Raji (cell line): ENCODE measurements around the gene DEFB112.

Source experiments
- POLR2A ChIP-seq: IDR thresholded peaks from 2 replicates; pipeline ENCODE4 v1.6.1; 2011; ENCODE audit warnings: low read depth, low read length, control low read depth; ENCODE audit not compliant: insufficient read depth

The DEFB112 gene, protein sequence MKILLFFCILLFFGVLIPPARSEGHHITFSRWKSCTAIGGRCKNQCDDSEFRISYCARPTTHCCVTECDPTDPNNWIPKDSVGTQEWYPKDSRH

DNA sequence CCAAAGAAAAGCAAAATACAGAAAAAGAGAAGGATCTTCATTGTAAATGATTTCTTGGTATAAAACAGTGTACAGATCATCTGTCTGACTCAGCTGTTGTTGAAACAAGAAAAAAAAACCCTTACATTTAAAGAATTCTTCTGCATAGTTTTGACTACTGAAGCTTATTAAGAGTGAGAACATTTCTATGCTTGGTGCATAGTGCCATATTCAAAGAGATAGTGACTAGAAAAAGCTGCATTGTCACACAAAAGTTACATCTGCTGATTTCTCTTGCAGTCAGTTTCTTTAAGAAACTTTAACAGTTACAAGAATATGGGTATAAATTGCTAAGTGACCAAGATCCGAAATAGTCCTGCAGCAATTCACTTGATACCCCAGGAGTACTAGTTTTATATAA is at the start of gene DEFB112:
DEFB112 (minus strand) TSS at position 101 of the 400 bp plus-strand sequence; CDS start at position 41, 60 bp downstream.
- TF ChIP-seq POLR2A, result no peak

DNA sequence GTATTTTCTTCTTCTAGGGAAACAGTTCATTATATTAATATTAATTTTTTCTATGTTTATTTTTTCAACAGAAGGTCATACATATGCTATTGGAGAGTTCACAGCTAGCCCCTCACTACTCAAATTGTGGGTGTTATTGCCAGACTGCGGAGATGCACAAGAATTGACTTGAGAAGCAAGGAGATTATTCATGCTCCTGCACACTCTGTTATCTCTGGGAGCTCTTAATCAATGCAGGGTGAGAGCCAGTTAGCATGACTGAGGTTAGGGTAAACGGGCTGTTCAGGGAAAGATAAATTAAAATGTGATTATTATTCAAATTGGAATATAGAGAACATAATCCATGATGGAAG is 48.9 kb upstream of the DEFB112 start:
- no peak for TF ChIP-seq POLR2A

DNA sequence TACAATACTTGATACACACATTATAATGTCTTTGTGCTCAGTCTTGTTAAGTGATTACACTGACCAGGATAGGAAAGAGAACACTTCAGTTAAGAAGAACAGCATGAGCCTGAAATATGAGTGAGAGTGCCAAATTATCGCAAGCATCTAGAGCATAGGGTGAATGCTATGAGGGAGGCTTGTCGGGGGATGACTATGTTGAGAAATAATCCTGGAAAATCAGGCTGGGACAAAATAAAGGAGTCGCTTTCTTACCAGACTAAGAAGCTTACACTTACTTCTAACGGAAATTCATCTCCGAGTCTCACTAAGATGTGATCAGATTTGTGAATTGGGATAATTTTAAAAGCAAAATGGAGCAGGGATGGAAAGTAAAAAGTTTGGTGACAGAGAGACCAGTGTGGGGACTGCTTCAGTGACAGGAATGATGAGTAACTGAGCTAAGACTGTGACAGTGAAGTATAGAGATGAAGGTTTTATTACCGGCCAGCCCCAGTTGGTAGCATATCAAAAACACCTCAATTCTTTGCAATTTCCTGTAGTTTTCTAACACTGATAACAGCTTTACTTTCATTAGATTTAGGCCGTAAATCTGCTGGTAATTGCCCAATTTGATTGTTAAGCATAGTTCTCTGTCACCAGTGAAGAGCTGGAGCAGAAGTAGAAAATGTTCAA is 48.4 kb upstream of the DEFB112 start:
- TF ChIP-seq POLR2A, result no peak

DNA sequence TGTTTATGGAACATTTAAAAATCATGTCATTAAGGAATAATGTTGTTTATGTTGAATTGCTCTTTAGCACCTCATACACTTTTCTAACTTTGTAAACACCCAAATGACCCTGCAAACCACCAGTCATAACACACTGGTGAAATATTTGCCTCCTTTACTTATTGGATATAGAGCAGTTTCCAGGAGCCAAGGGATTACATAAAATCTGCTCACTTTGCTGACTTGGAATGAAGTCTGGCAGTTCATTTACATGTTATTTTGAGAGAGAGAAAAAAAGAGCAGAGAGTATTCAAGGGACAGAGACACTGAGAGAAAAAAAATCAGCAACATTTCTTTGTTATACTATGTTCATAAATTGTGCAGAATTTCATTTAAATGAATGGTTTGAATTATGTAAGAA is 46.6 kb upstream of the DEFB112 start:
- TF ChIP-seq POLR2A, result no peak

DNA sequence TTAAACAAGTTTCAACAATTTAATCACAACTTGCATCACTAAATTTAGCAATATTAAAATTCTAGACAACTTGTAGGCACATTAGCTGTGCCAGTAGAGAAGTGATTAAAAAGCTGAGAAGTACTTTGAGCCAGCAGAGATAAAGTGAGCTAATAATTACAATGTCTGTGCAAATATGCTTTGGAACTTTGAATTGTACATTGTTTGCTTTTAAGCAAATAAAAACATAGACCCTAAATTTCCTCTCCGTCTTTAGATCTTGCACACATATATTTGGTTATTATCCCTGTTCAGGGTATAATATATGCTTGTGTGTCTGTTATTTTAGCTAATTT is 44.2 kb upstream of the DEFB112 start:
- no peak for TF ChIP-seq POLR2A

DNA sequence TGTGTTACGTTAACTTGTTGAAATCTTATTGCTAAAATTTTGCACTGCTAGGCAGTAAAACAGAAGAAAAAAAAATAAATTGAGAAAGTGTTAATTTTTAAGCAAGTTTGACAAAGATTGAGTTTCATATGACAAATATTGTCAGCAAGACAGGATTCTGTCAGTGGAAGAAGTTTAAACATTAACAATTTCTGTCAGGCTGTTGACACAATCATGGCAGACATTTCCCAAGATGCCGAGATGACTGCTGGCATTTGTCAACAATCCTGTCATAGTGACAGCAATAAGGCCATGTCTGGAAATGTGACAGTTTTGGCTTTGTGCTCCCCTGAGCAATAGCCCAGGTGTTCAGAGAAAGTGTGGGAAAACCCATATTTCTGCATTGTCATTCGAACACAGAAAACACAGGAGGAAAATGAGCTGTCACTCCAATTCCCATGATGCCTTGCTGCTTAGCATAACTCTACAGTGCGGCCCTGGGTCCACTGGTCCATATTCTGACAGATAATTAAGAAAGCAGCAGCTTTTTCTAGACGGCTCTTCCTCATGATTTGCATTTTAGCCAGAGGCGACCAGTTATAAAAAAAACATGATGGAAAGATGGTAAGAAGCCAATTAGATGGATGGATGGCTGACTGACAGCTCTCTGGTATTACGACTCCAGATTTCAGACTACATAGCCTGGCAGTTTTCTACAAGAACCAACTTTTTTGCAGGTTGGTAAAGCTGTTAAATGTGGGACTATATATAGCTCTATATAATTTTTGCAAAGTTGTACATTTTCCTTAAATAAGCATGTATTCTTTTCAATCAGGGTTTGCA is 43.6 kb upstream of the DEFB112 start:
- no peak for TF ChIP-seq POLR2A

DNA sequence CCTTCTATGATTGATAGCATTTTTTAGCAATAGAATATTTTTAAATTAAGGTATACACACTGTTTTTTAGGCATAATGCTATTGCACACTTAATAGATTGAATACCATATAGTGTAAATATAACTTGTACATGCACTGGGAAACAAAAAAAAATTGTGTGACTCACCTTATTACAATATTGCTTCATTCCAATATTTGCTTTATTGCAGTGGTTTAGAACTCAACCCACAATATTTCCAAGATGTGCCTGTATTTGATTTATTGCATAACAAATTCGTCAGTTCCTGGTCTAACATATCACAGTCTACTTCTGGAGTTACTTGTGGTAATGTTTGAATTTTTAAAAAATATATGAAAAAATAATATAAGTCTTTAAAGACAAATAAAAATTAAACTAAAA is 41.9 kb upstream of the DEFB112 start:
- TF ChIP-seq POLR2A, result no peak

DNA sequence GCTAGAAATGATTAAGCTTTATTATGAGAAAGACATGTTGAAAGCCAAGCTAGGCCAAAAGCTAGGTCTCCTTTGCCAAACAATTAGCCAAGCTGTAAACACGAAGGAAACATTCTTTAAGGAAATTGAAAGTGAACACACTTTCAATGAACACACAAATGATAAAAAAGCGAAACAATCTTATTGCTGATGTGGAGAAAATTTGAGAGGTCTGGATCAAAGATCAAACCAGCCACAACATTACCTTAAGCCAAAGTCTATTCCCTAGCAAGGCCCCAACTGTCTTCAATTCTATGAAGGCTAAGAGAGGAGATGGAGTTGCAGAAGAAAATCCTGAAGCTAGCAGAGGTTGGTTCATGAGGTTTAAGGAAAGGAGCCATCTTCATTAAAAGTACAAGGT is 40.2 kb upstream of the DEFB112 start:
- TF ChIP-seq POLR2A, result no peak

DNA sequence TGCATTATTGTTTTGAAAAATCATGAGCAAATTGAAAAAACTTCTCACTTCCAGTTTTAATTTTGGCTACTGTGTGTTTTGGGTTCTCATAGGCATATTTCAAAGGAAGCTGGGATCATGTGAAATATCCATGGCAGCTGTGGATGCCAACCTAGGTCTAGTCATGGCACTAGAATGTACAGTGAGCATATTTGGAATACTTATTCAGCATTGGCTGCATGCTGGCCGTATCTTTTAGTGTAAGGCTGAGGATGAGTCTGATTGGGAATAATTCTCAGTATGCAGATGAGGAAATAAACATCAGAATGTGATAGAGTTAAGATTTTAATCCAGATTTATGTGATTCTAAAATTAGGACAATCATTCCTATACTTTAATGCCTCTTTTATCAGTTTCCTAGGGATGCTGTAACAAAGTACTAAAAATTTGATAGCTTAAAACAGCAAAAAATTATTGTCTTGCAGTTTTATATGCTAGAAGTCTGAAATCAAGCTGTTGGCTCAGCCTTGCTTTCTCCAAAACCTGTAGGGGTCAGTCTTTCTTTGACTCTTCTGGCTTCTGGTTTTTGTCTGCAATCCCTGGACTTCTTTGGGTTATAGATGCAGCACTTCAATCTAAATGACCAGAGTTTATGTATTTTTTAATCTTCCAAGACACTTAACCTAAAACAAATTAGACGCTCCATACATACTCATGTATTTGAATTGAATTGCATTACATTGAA is 37.7 kb upstream of the DEFB112 start:
- no peak for TF ChIP-seq POLR2A

DNA sequence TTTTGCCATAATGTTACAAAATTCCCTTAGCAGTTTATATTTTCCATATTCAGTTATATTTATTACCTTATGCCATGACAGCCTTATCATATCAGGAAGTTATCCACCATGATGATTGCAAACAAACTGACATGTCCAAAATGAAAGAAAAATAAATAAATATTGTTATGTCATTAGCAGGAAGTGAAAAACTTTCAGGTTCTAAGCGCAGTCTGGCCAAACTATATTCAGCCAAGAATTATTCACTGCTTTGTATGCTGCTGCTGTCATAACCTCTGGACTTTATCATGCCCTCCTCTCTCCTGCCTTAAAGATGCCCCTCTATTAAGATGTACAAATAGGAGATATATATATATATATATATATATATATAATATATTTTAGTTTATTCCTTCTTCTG is 27.7 kb upstream of the DEFB112 start:
- TF ChIP-seq POLR2A, result no peak

DNA sequence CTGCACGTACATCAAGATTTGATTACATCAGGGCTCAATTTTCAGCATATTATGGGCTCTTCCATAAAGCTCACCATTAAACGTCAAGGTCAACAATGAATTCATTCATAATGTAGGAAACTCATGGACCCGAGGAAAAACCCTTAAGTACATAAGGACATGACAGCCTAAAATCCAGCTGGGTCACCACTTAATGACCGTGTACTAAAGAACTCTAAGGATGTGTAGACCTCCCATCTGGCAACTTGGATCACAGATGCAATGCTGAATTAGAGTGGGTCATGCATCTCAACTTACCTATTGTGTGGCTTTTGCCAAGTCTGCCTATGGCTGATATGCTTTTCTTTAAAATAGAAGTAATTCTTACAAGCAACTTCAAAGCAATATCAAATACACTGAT is 26.7 kb upstream of the DEFB112 start:
- TF ChIP-seq POLR2A, result no peak

DNA sequence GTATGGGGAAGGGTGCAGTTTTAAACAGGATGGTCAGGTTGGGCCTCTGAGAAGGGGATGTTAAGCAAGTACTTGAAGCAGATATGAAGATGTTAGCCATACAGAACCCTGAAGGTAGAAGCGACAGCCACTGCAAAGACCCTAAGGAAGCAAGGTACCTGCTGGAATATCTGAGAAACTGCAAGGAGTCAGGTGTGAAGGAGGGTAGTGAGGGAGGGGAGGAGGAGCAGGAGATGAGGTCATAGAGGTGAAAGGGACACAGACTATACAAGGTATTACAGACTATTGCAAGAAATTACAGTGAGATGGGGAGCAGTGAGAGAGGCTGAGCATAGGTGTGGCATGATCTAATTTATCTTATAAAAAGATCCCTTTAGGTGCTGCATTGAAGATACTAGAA is 22.2 kb upstream of the DEFB112 start:
- no peak for TF ChIP-seq POLR2A

DNA sequence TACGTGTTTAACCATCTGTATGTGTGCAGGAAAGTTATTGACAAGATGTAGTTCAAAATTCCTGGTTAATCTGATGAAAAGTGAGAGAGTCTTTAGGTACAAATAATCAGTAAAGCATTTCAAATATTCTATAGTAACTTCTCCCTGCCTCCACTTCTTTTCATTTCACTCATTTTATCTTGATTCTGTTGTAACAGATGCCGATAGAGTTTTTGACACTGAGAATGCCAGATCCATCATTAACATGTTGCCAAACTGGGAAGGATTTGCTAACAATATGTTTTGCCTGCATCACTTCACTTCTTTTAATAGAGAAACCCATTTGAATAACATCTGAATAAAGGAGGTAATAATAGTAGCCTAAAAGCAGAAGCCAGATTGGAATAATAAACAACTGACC is 20.4 kb upstream of the DEFB112 start:
- no peak for TF ChIP-seq POLR2A

DNA sequence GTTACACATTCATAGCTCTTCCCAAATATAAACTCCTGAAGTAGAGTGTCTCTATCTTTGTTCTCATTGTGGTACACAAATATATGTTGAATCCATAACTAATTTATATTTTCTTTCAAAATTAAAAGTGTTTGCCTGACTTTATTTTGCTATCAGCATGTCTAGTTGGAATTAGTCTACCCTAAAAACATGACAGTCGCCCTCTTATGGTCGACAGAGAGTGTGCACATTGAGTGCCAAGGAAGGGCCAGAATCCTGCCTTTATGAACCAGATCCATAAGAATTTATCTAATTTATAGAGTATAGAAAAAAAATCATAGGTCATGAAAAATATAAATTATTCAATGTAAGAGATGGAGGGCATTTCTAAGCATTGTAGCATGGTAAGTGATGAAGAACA is 12.3 kb upstream of the DEFB112 start:
- no peak for TF ChIP-seq POLR2A

DNA sequence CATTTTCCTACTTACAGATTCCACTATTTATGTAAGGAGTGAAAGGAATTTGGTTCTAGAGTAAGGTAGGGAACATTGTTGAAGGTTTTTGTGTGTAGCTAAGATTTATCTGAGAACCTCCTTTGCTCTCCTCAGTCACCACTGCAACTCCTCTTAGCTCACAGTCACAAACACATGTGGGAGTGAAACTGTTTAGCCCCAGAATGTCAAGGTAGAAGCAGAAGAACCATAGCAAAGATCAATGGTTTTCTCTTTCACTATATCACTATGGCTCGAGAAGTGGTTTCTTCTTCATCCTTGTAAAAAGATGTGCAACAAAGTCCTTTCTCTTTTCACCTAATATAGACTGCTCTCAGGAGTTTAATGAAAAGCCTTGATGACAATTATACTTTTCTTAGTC is 6.5 kb upstream of the DEFB112 start:
- TF ChIP-seq POLR2A, result no peak

DNA sequence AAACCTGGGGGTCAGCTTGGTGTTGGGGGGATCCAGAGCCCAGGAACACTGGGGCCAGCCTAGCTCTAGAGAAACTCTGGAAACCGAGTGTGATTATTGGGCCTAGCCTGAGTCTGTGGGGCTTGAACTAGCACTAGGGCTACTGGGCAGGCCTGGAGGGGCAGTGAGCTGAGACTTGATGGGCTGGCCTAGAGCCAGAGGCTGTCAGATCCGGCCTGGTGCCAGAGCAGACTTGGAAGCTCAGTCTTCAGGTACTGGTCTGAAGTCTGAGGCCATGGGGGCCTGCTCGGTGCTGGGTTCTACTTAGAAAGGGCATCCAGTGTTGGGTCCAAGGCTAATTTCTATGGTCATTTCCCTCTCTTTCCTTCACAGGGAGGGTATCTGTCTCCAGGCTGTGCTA is 2.7 kb downstream of the DEFB112 start:
- no peak for TF ChIP-seq POLR2A
